Lung (tissue), 4 donors: ENCODE results near the gene TSC22D2. TPM values are rescaled to one million over a fixed set of nuclear protein-coding genes. Genes with fewer than 3 reads are reported as not detected.

Source experiments
- polyA plus RNA-seq, 2 donors: library from polyadenylated mRNA; stranded (reverse); fragments of 200-250 nt; gene quantifications; one replicate each; pipeline ENCODE4 v1.2.1, GENCODE V29; 2013
- total RNA-seq, 2 donors: library from RNA; depleted of rRNA in 1 of 2; stranded (reverse); fragments of >200 nt in 1 of 2; gene quantifications; one replicate each; pipeline ENCODE4 v1.2.1, GENCODE V29; 2014 to 2021
- donor health status: Bipolar disorder and iron deficiency.
- donor health status: healthy.
- donor health status: DM: yes; HTN: yes; CAD: no.

Gene TSC22D2
- total and polyA plus RNA-seq, 4 donors = 8.8 to 57.7 (median 18.7) TPM

Other genes starting within 250 kb of the TSC22D2 start
- gene SERP1, start 138.2 kb downstream of the TSC22D2 start, total RNA-seq = 100 to 1,000 TPM; 147 to 162 TPM
- 100 to 1,000 TPM in 1 of 2 donors, 10 to 100 TPM in 1; 84.7 to 310 TPM for gene SERP1, start 138.2 kb downstream of the TSC22D2 start, polyA plus RNA-seq
- 100 to 1,000 TPM in 1 of 2 donors, 10 to 100 TPM in 1; 71.6 to 127 TPM for gene EIF2A, start 138.5 kb downstream of the TSC22D2 start, total RNA-seq
- 10 to 100 TPM; 59.5 to 67.5 TPM for gene EIF2A, start 138.5 kb downstream of the TSC22D2 start, polyA plus RNA-seq
- 100 to 1,000 TPM; 105 to 112 TPM for gene SELENOT, start 195.0 kb downstream of the TSC22D2 start, total RNA-seq
- gene SELENOT, start 195.0 kb downstream of the TSC22D2 start, polyA plus RNA-seq = 100 to 1,000 TPM in 1 of 2 donors, 10 to 100 TPM in 1; 27.4 to 194 TPM